NCI-H524 (cell line): ENCODE data around the gene DDX4.

ENCODE experiments used
- DNase-seq, 2 experiments: peaks; one replicate each; lab custom pipeline; 2025; lab: John Stamatoyannopoulos, UW

DDX4 gene

DNA sequence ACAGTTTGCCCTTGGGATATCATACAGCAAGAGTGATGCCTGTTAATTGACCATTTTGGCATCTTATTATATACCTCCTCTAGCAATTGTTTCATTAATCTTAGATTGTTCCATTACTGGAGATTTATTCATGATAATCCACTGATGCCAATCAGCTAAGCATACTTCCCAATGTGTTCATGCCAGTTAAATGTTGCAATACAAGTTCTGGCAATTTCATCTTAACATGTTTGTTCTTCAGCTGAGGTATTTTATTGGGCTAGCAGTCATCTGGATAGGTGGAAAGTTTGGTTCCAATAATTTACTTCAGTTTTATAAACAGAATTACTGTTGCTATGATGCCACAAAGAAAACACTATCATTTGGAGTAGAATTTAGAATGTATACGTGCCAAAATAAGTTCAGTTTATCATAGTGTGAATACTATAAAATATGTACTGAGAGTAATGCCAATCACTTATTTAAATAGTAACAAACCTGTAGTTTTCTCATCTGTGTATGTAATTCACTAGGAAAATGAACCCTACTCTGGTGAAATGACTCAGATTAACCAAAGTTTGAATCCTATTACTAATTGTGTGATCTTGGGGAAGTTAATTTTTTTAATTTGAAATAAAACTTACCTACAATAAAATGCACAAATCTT lies 85.4 kb downstream of the DDX4 start:
- DNase-seq = no peak

DNA sequence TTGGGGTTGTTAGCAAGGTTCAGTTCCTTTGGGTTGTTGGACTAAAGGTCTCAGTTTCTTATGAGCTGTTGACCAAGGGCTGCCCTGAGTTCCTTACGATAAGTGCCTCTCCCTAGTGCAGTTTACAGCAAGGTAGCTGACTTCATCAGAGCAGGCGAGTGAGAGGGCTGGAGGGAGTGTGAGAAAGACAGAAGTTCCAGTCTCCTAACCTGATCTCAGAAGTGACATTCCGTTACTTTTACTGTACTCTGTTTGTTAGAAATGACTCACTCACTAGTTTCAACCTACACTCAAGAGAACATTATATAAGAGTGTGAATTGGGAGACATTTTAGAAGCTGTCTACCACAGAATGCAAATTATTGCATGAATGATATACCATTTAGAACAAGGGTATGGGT lies 92.1 kb downstream of the DDX4 start:
- DNase-seq = no peak

DNA sequence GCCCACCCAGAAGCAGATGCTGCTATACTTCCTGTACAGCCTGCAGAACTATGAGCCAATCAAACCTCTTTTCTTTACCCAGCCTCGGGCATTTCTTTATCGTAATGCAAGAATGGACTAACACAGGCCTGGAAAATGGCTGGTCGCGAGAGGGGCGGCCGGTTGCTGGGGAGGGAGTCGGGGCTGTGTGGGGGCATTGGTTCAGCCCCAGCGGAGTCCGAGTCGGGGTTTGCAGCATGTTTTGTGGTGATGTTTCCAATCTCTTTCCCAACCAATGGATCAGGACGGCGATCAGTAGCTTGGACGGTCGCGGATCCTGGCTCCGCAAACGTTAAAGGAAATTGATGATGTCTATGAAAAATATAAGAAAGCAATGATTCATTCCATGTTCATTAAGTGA lies 94.6 kb downstream of the DDX4 start:
- no peak for DNase-seq

DNA sequence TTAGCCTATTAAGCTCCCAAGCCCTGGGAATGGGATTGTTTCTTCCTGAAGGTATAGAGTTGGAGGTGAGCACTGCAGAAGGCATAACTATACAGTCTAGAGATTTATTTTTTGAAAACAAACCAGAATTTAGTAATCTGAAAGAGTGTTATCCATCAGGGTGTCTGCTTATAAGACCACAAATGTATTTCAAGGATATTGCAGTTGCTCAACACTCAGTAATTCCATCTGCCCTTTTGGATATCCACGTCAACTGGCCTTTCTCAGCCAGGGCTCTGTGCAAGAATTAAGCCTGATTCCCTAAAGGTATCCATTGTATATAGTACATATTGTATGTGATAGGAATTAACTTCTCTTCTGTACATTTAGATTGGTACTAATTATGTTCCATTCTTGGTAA lies 98.3 kb downstream of the DDX4 start:
- no peak for DNase-seq

DNA sequence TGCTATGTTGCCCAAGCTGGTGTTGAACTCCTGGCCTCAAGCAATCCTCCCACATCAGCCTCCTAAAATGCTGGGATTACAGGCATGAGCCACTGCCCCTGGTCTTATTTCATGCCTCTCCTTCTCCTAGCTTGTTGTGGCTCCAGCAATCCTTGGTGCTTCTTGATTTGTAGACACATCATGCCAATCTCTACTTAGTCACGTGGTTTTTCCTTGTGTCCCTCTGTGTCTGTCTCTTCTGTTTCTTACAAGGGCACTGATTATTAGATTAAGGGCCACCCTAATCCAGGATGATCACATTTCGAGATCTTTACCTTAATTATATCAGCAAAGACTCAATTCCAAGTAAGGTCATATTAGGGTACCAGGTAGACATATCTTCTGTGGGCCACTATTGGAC lies 104.1 kb downstream of the DDX4 start:
- no peak for DNase-seq

DNA sequence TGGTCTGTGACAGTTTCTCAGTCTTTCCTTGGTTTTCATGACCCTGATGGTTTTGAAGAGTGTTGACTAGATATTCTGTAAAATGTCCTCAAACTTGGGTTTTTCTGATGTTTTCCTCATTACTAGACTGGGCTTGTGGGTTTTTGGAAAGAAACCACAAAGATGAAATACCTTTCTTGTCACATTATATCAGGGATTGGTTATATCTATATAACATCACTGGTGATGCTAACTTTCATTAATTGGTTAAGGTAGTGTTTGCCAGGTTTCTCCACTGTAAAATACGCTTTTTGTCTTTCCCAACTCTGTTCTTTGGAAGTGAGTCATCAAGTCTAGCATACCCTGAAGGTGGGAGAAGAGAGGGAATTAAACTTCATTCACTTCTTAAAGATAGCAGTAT lies 110.0 kb downstream of the DDX4 start:
- DNase-seq = no peak

DNA sequence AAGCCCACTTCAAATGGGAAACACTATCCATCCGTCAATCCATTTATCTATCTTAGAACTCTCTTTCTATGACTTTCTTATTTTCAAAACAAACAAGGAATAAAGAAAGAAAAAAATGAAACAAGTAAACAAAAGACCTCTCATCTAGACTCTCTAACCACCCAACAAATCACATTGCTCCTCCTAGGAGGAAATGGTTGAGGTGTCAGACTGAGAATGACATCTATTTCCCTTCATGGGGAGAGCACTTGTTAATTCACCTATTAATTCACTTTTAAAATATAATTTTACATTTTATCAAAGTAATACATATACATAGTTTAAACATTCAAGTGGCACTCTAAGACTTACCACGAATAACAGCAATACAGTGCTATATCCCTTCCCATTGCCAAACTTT lies 110.9 kb downstream of the DDX4 start:
- DNase-seq = no peak

DNA sequence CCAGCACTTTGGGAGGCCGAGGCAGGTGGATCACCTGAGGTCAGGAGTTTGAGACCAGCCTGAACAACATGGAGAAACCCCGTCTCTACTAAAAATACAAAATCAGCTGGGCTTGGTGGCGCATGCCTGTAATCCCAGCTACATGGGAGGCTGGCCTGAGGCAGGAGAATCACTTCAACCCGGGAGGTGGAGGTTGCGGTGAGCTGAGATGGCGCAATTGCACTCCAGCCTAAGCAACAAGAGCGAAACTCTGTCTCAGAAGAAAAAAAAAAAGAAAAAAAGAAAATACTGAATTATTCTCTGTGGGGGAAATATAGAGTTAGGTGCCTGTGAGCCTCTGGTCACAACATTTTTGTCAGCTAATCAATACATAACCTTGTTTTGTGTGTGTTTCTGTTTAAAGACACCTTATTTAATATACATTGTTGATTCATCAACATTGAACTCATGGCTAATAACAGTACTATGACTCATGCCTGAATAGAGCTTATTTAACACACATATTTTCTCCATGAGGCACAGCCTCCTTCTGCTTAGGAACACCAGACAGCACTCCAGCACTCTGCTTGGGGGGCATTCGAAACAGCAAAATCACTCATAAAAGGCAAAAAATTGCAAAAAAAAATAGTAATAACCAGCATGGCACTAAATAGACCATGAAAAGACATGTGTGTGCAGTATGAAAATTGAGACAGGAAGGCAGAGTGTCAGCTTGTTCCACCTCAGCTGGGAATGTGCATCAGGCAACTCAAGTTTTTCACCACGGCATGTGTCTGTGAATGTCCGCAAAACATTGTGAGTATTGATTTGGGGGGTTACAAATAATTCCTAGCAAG lies 113.2 kb downstream of the DDX4 start, which contains the start of gene IL31RA:
Gene IL31RA, plus strand, starts transcription at position 519 of the 836 bp plus-strand sequence. Its CDS starts 214 bp downstream, at position 733.
- DNase-seq = no peak

DNA sequence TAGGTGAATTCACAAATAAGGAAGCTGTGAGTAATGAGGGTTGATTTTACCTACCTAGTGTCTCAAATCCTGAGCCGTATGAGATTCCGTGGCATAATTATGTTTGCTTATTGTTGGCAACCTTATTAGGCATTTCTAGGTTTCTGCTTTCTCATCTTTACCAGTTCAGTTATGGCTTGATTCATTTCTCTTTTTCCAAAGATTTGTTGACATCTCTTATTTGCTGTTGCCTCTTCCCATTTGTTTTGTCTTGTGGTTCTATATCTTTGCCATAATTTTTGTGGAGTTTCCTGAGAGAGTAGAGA lies 113.8 kb downstream of the DDX4 start:
- no peak for DNase-seq

DNA sequence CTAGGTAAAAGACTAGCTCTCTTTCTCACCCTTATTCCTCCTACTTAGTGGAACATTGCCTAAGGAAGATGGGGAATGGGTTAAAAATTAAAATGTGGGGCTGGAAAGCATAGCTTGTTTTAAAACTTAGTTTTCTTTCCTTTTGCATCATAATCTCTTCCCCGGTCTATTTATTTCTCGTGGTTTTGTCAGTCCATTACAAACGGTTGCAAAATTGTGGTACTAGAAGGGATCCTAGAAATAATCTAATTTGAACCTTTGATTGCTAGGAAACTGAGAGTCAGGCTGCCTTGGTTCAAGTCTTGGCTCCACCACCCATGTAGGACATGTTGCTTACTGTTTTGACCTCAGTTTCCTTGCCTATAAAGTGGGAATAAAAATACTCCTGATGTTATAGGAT lies 114.6 kb downstream of the DDX4 start:
- no peak for DNase-seq

DNA sequence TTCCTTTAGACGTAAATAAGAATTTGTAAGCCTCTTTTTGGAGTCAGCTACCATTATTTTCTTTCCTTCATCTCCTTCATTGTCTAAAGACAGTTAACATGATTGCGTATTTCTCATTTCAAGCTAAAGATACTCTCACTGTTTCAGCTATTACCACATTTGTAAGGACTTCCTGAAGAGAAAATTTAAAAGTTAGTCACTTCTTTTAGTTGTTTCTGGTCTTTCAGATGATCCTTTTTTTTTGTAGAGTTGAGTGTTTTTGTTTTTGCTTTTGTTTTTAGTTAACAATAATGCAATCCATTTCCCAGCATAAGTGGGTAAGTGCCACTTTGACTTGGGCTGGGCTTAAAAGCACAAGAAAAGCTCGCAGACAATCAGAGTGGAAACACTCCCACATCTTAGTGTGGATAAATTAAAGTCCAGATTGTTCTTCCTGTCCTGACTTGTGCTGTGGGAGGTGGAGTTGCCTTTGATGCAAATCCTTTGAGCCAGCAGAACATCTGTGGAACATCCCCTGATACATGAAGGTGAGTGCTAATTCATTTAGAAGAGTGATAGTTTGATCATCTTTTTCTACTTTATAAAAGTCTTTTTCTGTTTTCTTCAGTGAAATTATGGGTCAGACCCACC lies 115.3 kb downstream of the DDX4 start:
- peak in 1 of 2 experiments; percentile 9 for DNase-seq

DNA sequence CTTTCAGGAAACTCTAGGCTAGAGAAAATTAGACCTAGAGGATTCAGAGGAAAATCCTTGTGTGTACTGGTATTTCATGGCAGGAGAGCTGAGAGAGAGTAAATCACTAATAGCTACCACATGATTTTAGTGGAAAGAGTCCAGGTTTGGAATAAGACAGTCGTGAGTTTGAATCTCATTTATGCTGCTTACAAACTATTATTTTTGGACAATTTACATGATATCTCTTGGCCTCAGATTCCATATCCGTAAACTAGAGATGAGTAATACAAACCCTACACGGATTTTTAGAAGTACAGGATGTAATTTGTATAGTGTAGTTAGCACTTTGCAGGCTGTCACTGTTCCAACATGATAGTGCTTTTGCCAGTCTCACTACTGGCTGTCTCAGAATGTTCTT lies 116.0 kb downstream of the DDX4 start:
- no peak for DNase-seq

DNA sequence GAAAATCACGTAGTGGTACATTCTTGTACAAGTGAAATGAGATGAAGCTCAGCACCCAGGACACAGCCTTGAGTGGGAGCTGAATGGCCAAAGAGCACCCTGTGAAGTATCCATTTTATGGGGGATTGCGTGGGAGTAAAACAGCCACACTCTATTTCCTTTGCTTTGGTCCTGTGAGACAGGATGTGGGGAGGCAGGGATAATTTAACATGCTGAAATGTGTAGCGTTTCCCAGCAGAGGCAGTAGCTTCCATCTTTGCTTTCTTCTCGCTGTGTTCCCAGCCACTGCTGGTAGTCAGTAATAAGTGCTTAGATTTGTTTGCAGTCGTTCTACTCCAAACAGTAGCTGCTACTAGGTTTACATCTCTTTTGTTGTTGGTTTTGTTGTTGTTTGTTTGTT lies 117.6 kb downstream of the DDX4 start:
- DNase-seq = no peak

DNA sequence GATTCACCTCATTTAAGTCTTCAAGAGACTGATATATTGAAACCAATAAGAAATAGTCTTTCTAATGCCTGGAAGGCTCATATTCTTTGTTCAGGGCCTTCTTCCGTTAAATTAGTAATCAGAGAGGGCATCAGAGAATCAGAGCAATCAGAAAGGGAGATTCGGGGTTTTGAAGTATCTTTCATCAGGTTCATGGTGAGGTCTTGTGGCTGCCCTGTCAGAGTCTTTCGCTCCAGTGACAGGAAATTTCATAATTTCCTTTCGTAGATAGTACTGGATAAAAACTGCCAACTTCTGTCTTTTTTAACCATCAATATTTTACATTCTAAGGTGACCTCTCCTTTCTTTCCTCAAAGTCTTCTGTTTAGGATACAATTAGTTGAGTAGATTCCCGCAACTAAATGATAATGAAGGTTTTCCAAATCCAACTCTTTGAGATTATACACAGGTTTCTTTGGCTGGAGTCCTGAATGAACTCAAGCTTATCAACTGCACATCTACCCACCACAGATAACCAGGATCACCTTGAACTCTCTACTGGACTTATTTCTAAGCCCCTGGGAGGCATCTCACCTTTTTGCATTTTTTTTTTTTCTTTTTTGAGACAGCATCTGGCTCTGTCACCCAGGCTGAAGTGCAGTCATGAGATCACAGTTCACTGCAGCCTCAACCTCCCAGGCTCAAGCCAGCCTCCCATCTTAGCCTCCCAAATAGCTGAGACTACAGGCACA lies 118.8 kb downstream of the DDX4 start:
- DNase-seq = no peak

DNA sequence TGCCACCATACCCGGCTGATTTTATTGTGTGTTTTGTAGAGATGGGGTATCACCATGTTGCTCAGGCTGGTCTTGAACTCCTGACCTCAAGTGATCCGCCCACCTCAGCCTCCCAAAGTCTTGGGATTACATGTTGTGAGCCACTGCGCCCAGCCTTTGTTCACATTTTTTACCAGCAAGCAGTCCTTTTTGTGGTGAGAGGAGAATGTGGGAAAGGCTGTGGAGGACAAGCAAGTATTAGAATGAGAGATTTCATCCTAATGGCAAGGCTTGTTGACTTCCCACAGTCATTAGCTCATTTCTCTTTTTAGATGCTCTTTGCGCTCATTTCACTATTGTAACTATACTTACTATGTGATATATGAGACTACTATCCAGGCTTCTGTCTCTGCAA lies 119.4 kb downstream of the DDX4 start:
- DNase-seq = no peak

DNA sequence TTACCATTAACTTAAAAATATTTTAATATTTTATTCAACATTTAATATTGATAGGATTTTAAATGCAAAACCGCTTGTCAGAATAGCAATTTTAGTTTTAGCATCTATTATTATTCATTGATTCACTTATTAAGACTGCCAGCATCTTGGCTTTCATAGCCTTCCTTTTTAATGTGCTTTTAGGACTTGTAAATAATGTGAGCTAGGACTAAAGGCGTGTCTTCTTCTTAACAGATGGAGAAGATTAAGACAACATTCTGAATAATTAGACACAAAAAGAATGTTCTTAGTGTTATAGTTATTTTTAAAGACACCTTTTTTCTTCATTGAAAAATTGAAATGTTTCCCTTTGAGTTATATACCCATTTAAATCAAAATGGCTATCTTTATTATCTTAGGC lies 120.2 kb downstream of the DDX4 start:
- DNase-seq = no peak

DNA sequence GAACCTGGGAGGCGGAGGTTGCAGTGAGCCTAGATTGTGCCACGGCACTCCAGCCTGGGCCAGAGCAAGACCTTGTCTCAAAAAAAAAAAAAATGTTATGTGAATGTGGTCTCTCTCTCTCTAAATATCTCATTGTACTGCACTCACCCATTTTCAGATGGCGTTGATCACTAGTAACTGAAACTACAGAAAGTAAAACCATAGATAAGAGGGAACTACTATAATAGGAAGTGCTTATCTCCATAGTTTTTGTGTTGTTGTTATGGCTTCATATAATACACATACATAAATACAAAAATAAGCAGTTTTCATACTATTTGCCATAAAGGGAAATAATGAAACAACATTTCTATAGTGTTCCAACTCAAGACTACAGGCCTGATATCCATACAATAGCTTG lies 122.4 kb downstream of the DDX4 start:
- DNase-seq = no peak

DNA sequence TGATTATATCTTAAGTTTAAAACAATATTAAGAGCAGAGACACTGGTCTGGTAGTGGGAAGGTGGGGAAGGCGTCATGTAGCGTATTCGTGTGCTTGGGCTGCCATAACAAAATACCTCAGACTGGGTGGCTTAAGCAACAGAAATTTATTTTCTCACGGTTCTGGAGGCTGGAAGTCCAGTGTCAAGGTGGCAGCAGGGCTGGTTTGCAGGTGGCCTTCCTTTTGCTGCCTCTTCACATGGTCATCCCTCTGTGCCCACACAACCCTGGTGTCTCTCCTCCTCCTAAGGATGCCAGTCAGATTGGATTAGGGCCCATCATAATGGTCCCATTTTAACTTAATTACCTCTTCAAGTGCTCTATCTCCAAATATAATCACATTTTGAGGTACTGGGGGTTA lies 122.8 kb downstream of the DDX4 start:
- no peak for DNase-seq

DNA sequence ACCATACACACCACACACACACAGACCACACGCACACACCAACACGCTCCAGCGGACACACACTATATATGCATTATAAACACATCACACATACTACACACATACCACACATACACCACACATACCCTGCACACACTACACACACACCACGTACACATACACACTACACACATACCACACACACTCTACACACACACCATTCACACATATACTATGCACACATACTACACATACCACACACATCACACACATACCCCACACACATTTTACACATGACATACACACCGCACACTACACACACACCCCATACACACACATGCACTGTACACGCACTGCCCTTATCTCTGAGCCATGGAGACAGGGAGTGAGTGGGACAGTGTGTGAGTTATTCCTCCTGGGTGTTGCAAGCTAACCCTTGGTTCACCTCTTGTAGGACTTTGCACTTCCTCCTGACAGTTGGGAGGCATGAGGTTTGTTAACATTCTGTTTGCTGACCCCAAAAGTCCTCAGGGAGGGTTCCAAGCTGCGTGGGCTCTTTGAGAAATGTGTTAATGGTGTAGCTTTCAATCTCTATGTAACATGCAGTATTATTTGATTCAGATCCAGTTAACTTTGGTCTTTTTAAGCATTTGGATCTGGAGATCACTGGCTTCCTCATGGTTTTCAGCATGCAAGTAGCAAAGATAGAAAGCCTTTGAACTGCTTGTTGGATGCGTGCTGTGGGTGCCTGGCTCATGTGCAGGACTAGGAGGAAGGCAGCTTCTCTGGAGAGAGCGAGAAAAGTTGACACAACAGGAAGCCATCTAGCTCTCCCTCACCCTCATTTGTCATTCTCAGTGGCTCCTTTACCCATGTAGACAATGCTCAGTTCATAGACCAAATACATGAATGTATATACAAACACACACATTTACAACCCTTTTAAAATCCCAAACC lies 127.0 kb downstream of the DDX4 start:
- no peak for DNase-seq

DNA sequence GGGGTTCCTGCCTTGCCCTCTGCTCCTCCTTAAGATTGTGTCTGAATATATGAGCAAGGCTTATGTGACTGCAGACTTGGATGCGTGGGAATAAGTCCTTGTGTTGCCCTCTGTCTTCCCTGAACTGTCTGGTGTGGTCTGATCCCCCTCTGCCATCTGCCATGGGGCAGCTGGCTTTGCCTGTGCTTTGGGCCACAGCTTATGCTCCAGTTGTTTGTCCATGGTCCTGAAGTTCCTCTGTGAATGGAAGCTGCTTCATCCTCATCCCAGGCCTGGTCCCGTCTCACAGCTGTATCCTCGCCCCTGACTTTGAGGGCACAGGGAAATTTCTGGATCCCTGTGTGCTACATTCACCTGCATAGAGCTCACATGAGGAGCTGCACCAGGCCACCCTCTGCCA lies 128.0 kb downstream of the DDX4 start:
- DNase-seq = peak; percentile 66 to 88

DNA sequence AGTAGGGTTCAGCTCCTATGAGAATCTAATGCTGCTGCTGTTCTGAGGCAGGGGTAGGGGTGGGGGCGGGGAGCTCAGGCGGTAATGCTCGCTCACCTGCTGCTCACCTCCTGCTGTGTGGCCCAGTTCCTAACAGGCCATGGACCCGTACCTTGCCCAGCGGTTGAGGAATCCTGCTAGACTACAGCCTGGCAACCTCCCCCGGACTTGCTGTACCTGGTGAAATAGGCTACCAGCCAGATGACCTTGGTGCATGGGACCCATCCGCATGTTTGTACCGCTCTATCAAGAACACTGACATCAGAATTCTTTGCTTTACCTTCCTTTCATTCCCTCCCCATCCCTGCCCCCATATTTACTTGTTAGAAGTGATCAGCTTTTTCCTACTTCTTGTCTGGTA lies 128.6 kb downstream of the DDX4 start:
- no peak for DNase-seq
